MM.1S (cell line): ENCODE measurements around the gene RAB44.

ENCODE experiments used
- DNase-seq: peaks from one replicate; pipeline ENCODE4 v3.0.0-alpha.2; 2015
- H2AFZ ChIP-seq: fragments of 300-600 bp; sonication (generic); 2 replicates; pipeline ENCODE4 v1.6.0; 2016; ENCODE audit warnings: antibody characterized with exemption, low read length
- H3F3A ChIP-seq: fragments of 300-600 bp; sonication (generic); 2 replicates; pipeline ENCODE4 v1.6.1; 2016; ENCODE audit warnings: mild to moderate bottlenecking, antibody characterized with exemption, low read length, moderate library complexity, mixed read lengths; ENCODE audit not compliant: insufficient read depth
- H3K27ac ChIP-seq: fragments of 300-600 bp; sonication (generic); 2 replicates; pipeline ENCODE4 v1.5.1; 2016; ENCODE audit warnings: mild to moderate bottlenecking, low read length
- H3K27me3 ChIP-seq: fragments of 300-600 bp; sonication (generic); replicated peaks from 2 replicates; pipeline ENCODE4 v1.6.0; 2016; ENCODE audit warnings: low read length; ENCODE audit not compliant: insufficient read depth
- H3K36me3 ChIP-seq: fragments of 300-600 bp; sonication (generic); replicated peaks from 2 replicates; pipeline ENCODE4 v1.6.1; 2016; ENCODE audit warnings: mild to moderate bottlenecking, low read length, mixed read lengths; ENCODE audit not compliant: insufficient read depth
- H3K4me1 ChIP-seq: fragments of 300-600 bp; sonication (generic); 2 replicates; pipeline ENCODE4 v1.6.1; 2016; ENCODE audit warnings: low read length, mixed read lengths
- H3K4me2 ChIP-seq: fragments of 300-600 bp; sonication (generic); 2 replicates; pipeline ENCODE4 v1.6.0; 2016; ENCODE audit warnings: low read depth, low read length
- H3K4me3 ChIP-seq: fragments of 300-600 bp; sonication (generic); 2 replicates; pipeline ENCODE4 v1.5.1; 2016; ENCODE audit warnings: low read length, mixed read lengths
- H3K79me2 ChIP-seq: fragments of 300-600 bp; sonication (generic); 2 replicates; pipeline ENCODE4 v1.6.1; 2016; ENCODE audit warnings: mixed run types, low read length, mixed read lengths
- H3K9ac ChIP-seq: fragments of 300-600 bp; sonication (generic); 2 replicates; pipeline ENCODE4 v1.6.1; 2016; ENCODE audit warnings: low read length, mixed read lengths
- H3K9me2 ChIP-seq: fragments of 300-600 bp; sonication (generic); replicated peaks from 2 replicates; pipeline ENCODE4 v1.6.1; 2016; ENCODE audit warnings: mild to moderate bottlenecking, low read length, mixed read lengths; ENCODE audit not compliant: insufficient read depth
- H3K9me3 ChIP-seq: fragments of 300-600 bp; sonication (generic); replicated peaks from 2 replicates; pipeline ENCODE4 v1.6.1; 2016; ENCODE audit warnings: mild to moderate bottlenecking, low read length, mixed read lengths; ENCODE audit not compliant: insufficient read depth
- H4K20me1 ChIP-seq: fragments of 300-600 bp; sonication (generic); 2 replicates; pipeline ENCODE4 v1.6.1; 2016; ENCODE audit warnings: mild to moderate bottlenecking, low read length, moderate library complexity, mixed read lengths; ENCODE audit not compliant: insufficient read depth
- CTCF ChIP-seq: fragments of 300-600 bp; sonication (generic); IDR thresholded peaks from 2 replicates; pipeline ENCODE4 v1.5.1; 2016; ENCODE audit warnings: antibody characterized with exemption, low read length, mixed read lengths
- EZH2 ChIP-seq: fragments of 300-600 bp; sonication (generic); optimal IDR thresholded peaks from 2 replicates; pipeline ENCODE3; 2017; ENCODE audit warnings: low read depth, mild to moderate bottlenecking, antibody characterized with exemption, low read length, mixed read lengths
- EZH2phosphoT487 ChIP-seq: fragments of 300-600 bp; sonication (generic); IDR thresholded peaks from 2 replicates; pipeline ENCODE4 v1.6.1; 2018; ENCODE audit warnings: antibody characterized with exemption, low read length

The RAB44 gene

GRCh38 chr6:36683145-36683655 is 14.4 kb upstream of the RAB44 start:
- Histone ChIP-seq H3K9me3 (no peaks in the 10 kb centered on the region), H3K4me3 (no peak overlapping the region; the same call in 1 of the 2 replicates), H4K20me1 (no peaks in the 10 kb centered on the region), H3K79me2 (peaks cover 46% of the 10 kb centered on the region), H3K9ac (peak overlapping the region; percentile 14; the same call in 1 of the 2 replicates), H3F3A (peaks cover 41% of the 10 kb centered on the region), H3K4me2 (peak overlapping the region; percentile 73; the same call in 1 of the 2 replicates), H3K36me3 (no peaks in the 10 kb centered on the region), H3K27me3 (no peaks in the 10 kb centered on the region), H3K27ac (peak overlapping the region; percentile 96), H3K4me1 (peaks cover 22% of the 10 kb centered on the region), H3K9me2 (no peaks in the 10 kb centered on the region), H2AFZ (no peak overlapping the region)
- DNase-seq = no peak
- no peak for TF ChIP-seq EZH2phosphoT487
- TF ChIP-seq EZH2 = no peak
- no peak for TF ChIP-seq CTCF

GRCh38 chr6:36683656-36684446 is 13.8 kb upstream of the RAB44 start:
- Histone ChIP-seq H2AFZ (no peak overlapping the region), H3K4me3 (no peak overlapping the region), H3K79me2 (peaks cover 44% of the 10 kb centered on the region), H4K20me1 (no peaks in the 10 kb centered on the region), H3K9ac (peak overlapping the region; percentile 14; the same call in 1 of the 2 replicates), H3K27me3 (no peaks in the 10 kb centered on the region), H3K36me3 (no peaks in the 10 kb centered on the region), H3K9me2 (no peaks in the 10 kb centered on the region), H3K27ac (peak overlapping the region; percentile 96; the same call in 1 of the 2 replicates), H3K9me3 (no peaks in the 10 kb centered on the region), H3K4me1 (peaks cover 20% of the 10 kb centered on the region), H3F3A (peaks cover 36% of the 10 kb centered on the region), H3K4me2 (peak overlapping the region; percentile 73; the same call in 1 of the 2 replicates)
- no peak for DNase-seq
- TF ChIP-seq EZH2 (no peak), EZH2phosphoT487 (no peak), CTCF (no peak)

GRCh38 chr6:36684447-36684812 is 13.2 kb upstream of the RAB44 start:
- DNase-seq = no peak
- peaks cover 38% of the 10 kb centered on the region for H3K79me2 ChIP-seq
- H3K9me2 ChIP-seq = no peaks in the 10 kb centered on the region
- H2AFZ ChIP-seq = no peak overlapping the region
- no peak for TF ChIP-seq EZH2
- no peak for TF ChIP-seq CTCF
- no peak for TF ChIP-seq EZH2phosphoT487
- peaks cover 20% of the 10 kb centered on the region for H3K4me1 ChIP-seq
- H3K9ac ChIP-seq = no peak overlapping the region
- no peaks in the 10 kb centered on the region for H3K36me3 ChIP-seq
- no peak overlapping the region for H3K4me3 ChIP-seq
- peaks cover 30% of the 10 kb centered on the region for H3F3A ChIP-seq
- H4K20me1 ChIP-seq = no peaks in the 10 kb centered on the region
- no peaks in the 10 kb centered on the region for H3K9me3 ChIP-seq
- no peaks in the 10 kb centered on the region for H3K27me3 ChIP-seq
- H3K4me2 ChIP-seq = no peak overlapping the region
- no peak overlapping the region for H3K27ac ChIP-seq
